HCT116 (cell line): Measurements from ENCODE around the gene LRRC46.

ENCODE experiments used
- CEBPB ChIP-seq: IDR thresholded peaks from 2 replicates; pipeline ENCODE4 v1.6.1; 2012; ENCODE audit warnings: low read depth
- CTCF ChIP-seq, 3 experiments: fragments of 200-600 bp in 1 of 3; sonication (generic) in 1 of 3; IDR thresholded peaks in 2 of 3; conservative IDR thresholded peaks in 1 of 3; 2 replicates each; pipeline ENCODE4 v1.5.1; 2012 to 2017; ENCODE audit warnings: low read depth in 2 of 3, low read length in 2 of 3, antibody characterized with exemption in 1 of 3, borderline replicate concordance in 1 of 3, control low read depth in 1 of 3, mild to moderate bottlenecking in 1 of 3, mixed read lengths in 1 of 3, mixed run types in 1 of 3, moderate library complexity in 1 of 3; ENCODE audit not compliant: insufficient read depth in 1 of 3
- EGR1 ChIP-seq: IDR thresholded peaks from 2 replicates; pipeline ENCODE4 v1.6.1; 2012; ENCODE audit warnings: low read depth
- ELF1 ChIP-seq: IDR thresholded peaks from 2 replicates; pipeline ENCODE4 v1.6.1; 2012; ENCODE audit warnings: low read depth, borderline replicate concordance
- EZH2 ChIP-seq: fragments of 200-600 bp; sonication (generic); IDR thresholded peaks from 2 replicates; pipeline ENCODE4 v1.6.1; 2017; ENCODE audit warnings: antibody characterized with exemption, mixed run types
- EZH2phosphoT487 ChIP-seq: fragments of 200-600 bp; IDR thresholded peaks from 2 replicates; pipeline ENCODE4 v1.6.1; 2018; ENCODE audit warnings: antibody characterized with exemption, borderline replicate concordance
- MAX ChIP-seq: IDR thresholded peaks from 2 replicates; pipeline ENCODE4 v1.6.1; 2012
- POLR2A ChIP-seq: IDR thresholded peaks from 2 replicates; pipeline ENCODE4 v1.7.0; 2011; ENCODE audit warnings: borderline replicate concordance; ENCODE audit not compliant: insufficient read depth, insufficient read length; ENCODE audit errors: extremely low read depth
- POLR2AphosphoS5 ChIP-seq: IDR thresholded peaks from 2 replicates; pipeline ENCODE4 v1.6.1; 2011; ENCODE audit warnings: mild to moderate bottlenecking, low read depth, low read length, moderate library complexity
- RAD21 ChIP-seq: IDR thresholded peaks from 2 replicates; pipeline ENCODE4 v1.6.1; 2012; ENCODE audit warnings: low read depth, mild to moderate bottlenecking
- REST ChIP-seq: IDR thresholded peaks from 2 replicates; pipeline ENCODE4 v1.6.1; 2012; ENCODE audit warnings: low read depth
- SIN3A ChIP-seq: IDR thresholded peaks from 2 replicates; pipeline ENCODE4 v1.6.1; 2012; ENCODE audit warnings: low read depth
- SRF ChIP-seq: IDR thresholded peaks from 2 replicates; pipeline ENCODE4 v1.6.1; 2012; ENCODE audit warnings: low read depth
- TCF7L2 ChIP-seq: IDR thresholded peaks from 2 replicates; pipeline ENCODE4 v1.7.0; 2011; ENCODE audit warnings: borderline replicate concordance, inconsistent platforms; ENCODE audit not compliant: insufficient read depth, insufficient read length; ENCODE audit errors: extremely low read depth

- no peak for TF ChIP-seq CTCF (IDR thresholded peaks at IDR 0.05 in 2 of 3, conservative IDR thresholded peaks at IDR 0.05 in 1 of 3; ENCODE audit: borderline replicate concordance in 1 of 3, insufficient read depth in 1 of 3, low read depth in 2 of 3, low read length in 2 of 3)
- TF ChIP-seq POLR2A = no peak
- TF ChIP-seq REST = no peak
- no peak for TF ChIP-seq EZH2
- no peak for TF ChIP-seq MAX
- no peak for TF ChIP-seq EZH2phosphoT487
- TF ChIP-seq RAD21 = no peak
- no peak for TF ChIP-seq TCF7L2
- no peak for TF ChIP-seq SIN3A
- TF ChIP-seq ELF1 = no peak
- TF ChIP-seq POLR2AphosphoS5 = no peak
- TF ChIP-seq CEBPB = no peak
- no peak for TF ChIP-seq EGR1
- no peak for TF ChIP-seq SRF
These were observed 30.2 kb upstream of the LRRC46 start for GRCh38 chr17:47801176-47801765.
